ENCODE data around the gene ZC2HC1C. TPM values are rescaled to one million over a fixed set of nuclear protein-coding genes. Genes with fewer than 3 reads are reported as not detected.
A peak's percentile ranks its signal among the peaks of the same experiment; 100 is the strongest.

ZC2HC1C gene
- total and polyA plus RNA-seq, 9 of the 15 experiments (the other 6 are each of a cell fraction or from before 2014, with no cell fraction given) = 6.3 to 9.2 (median 7.7) TPM

DNA sequence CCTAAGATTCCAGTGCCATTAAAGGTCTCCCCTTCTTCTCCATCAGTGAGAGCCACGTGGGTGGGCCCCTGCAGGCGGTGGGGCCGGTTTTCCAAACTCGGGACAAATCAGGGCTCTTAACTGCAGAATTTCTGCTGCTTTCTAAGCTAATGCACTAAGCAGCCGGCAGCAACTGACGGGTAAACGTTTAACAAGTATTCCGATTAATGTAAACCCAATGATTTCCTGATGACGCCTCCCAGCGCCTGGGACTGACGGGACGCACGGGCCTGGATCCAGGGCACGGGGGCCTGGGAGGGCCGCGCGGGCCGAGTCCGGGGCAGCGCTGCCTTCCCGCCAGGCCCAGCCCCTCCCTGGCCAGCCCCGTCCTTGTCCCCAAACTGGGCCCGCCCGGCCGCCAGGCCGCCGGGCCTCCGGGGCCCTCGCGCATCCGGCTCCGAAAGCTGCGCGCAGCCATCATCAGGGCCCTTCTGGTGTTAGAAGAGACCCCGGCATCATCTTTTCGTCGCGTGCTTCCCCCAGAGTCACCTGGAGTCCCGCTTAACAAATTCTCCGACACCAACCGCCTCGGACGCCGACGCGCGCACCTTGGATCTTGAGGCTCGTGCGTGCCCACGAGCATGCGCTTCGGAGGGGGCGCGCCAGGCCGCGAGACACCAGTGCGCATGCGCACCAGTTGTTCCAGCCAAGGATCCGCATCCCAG is 18.4 kb upstream of the ZC2HC1C start, which contains the start of gene MLH3 (continued):
- TF ChIP-seq TBL1XR1 (IDR thresholded peaks at IDR 0.05; ENCODE audit: low read length in 2 of 2) (no peak), HDAC1 (IDR thresholded peaks at IDR 0.05) (peak in 1 of 2 experiments; percentile 26; a peak in 1 of 4 replicates), PURB (CRISPR knock-in tag; IDR thresholded peaks at IDR 0.05; ENCODE audit: low read depth) (no peak), PHF20 (IDR thresholded peaks at IDR 0.05; ENCODE audit: partially characterized antibody) (peak; percentile 54), SRSF9 (IDR thresholded peaks at IDR 0.05; ENCODE audit: borderline replicate concordance, low read depth, low read length) (no peak), THRAP3 (IDR thresholded peaks at IDR 0.05; ENCODE audit: borderline replicate concordance) (no peak), ZNF41 (CRISPR knock-in tag; conservative IDR thresholded peaks at IDR 0.05) (0 out of 2 replicates have a peak, but pooled peaks have one; percentile 16), PHF8 (IDR thresholded peaks at IDR 0.05; ENCODE audit: borderline replicate concordance, low read length) (peak; percentile 77; the same call in 1 of the 2 replicates), RBM22 (IDR thresholded peaks at IDR 0.05; ENCODE audit: low read depth, low read length, poor library complexity, severe bottlenecking) (no peak), KLF13 (tag; IDR thresholded peaks at IDR 0.05; ENCODE audit: borderline replicate concordance, low read depth) (no peak), SUPT5H (IDR thresholded peaks at IDR 0.05) (peak; percentile 52; the same call in 1 of the 2 replicates), SOX6 (IDR thresholded peaks at IDR 0.05) (peak; percentile 22; the same call in 1 of the 2 replicates), TRIM24 (IDR thresholded peaks at IDR 0.05) (no peak), HDAC8 (tag; IDR thresholded peaks at IDR 0.05) (peak; percentile 49; the same call in 1 of the 2 replicates), TBP (optimal IDR thresholded peaks at IDR 0.05; ENCODE audit: low read depth, low read length) (peak; percentile 28), ZFP91 (CRISPR knock-in tag; IDR thresholded peaks at IDR 0.05) (no peak), SAFB (IDR thresholded peaks at IDR 0.05; ENCODE audit: borderline replicate concordance, low read depth, low read length) (no peak), CAMTA2 (CRISPR knock-in tag; conservative IDR thresholded peaks at IDR 0.05) (no peak), SIRT6 (IDR thresholded peaks at IDR 0.05; ENCODE audit: low read depth, low read length) (no peak), PTTG1 (tag; IDR thresholded peaks at IDR 0.05; ENCODE audit: low read depth) (no peak)
- TF ChIP-seq, protein P1, sequence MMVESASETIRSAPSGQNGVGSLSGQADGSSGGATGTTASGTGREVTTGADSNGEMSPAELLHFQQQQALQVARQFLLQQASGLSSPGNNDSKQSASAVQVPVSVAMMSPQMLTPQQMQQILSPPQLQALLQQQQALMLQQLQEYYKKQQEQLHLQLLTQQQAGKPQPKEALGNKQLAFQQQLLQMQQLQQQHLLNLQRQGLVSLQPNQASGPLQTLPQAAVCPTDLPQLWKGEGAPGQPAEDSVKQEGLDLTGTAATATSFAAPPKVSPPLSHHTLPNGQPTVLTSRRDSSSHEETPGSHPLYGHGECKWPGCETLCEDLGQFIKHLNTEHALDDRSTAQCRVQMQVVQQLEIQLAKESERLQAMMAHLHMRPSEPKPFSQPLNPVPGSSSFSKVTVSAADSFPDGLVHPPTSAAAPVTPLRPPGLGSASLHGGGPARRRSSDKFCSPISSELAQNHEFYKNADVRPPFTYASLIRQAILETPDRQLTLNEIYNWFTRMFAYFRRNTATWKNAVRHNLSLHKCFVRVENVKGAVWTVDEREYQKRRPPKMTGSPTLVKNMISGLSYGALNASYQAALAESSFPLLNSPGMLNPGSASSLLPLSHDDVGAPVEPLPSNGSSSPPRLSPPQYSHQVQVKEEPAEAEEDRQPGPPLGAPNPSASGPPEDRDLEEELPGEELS (CRISPR knock-in tag; IDR thresholded peaks at IDR 0.05; ENCODE audit: borderline replicate concordance) = no peak
- TF ChIP-seq, protein P2, sequence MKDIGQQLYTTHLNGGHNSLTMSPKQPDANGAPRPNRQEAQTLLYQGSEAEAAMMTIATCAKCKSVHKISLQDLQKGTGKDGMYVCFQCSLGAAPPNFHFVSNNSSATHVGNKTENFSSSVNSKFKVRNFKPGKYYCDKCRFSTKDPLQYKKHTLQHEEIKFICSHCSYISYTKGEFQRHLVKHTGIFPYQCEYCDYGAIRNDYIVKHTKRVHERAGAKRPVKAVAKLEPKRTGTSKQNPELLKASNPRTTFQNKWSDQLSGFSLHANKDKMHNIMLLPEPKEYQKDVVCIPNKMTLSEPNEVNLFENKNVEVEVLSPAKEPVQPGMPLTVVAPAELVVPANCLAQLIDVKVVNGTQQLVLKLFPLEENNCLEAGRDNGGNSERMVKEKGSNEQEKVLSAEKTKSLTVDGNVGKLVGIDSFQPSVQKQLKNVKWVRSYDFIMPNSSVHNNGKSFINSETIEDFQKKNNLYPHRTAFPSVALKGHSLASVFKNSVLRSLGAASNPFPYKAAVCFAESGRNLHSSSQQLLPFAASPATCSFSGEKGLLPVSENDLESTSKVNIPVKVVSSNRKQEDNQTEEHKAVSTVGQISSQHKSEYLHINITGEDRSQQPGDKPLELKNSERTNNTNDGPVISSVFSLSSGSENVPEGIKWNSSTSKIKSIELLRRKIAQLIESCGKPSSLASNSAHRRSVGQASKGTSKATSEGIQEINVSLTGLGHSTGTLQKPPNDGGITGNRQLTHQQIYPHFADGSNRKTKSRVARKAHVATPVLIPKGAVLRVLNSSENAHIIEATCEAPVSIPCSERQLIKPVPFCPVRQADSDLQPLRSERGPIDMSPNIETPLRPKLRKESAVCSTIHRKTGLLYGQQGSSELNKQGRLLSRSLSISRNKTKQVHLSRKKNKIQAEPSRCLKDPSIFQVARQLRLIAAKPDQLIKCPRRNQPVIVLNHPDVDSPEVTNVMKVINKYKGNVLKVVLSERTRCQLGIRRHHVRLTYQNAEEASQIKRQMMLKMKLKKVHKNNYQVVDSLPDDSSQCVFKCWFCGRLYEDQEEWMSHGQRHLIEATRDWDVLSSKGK (CRISPR knock-in tag; IDR thresholded peaks at IDR 0.05) = no peak

Measured in K562 (cell line).